Vagina (tissue), 2 donors: ENCODE measurements around the gene CDX1. TPM values are rescaled to one million over a fixed set of nuclear protein-coding genes. Genes with fewer than 3 reads are reported as not detected.
A peak's percentile ranks its signal among the peaks of the same experiment; 100 is the strongest.

Source experiments
- DNase-seq, 2 donors: peaks; one replicate each; pipeline ENCODE4 v3.0.0-alpha.2; 2017; ENCODE audit errors: extremely low spot score in 2 of 2
- H3K27ac ChIP-seq: fragments of 200-600 bp; sonication (generic); one replicate; pipeline ENCODE4 v1.5.1; 2019
- H3K27me3 ChIP-seq: fragments of 200-600 bp; sonication (generic); one replicate; pipeline ENCODE4 v1.5.1; 2019
- H3K36me3 ChIP-seq, 2 donors: fragments of 200-600 bp; sonication (generic); one replicate each; pipeline ENCODE4 v1.5.1; 2017 to 2019
- H3K4me1 ChIP-seq: fragments of 200-600 bp; sonication (generic); one replicate; pipeline ENCODE4 v1.5.1; 2019
- H3K4me3 ChIP-seq, 2 donors: fragments of 200-600 bp; sonication (generic); 1 replicate in 1 of 2; 2 replicates in 1 of 2; pipeline ENCODE4 v1.5.1; 2016 to 2019
- H3K9me3 ChIP-seq: fragments of 200-600 bp; sonication (generic); one replicate; pipeline ENCODE4 v1.5.1; 2019
- CTCF ChIP-seq, 3 experiments: fragments of 450-650 bp in 2 of 3; fragments of 200-600 bp in 1 of 3; sonication (generic) in 1 of 3; IDR thresholded peaks; one replicate each; pipeline ENCODE4 v1.5.1; 2017 to 2019; ENCODE audit warnings: antibody characterized with exemption in 3 of 3, mild to moderate bottlenecking in 2 of 3, moderate library complexity in 2 of 3
- POLR2A ChIP-seq, 2 donors: fragments of 450-650 bp; IDR thresholded peaks; one replicate each; pipeline ENCODE4 v1.6.1; 2017; ENCODE audit warnings: antibody characterized with exemption in 2 of 2, mild to moderate bottlenecking in 2 of 2, moderate library complexity in 2 of 2
- POLR2AphosphoS5 ChIP-seq, 2 donors: sonication (generic); formaldehyde crosslinking; IDR thresholded peaks; one replicate each; pipeline ENCODE4 v1.9.0; 2017; ENCODE audit warnings: antibody characterized with exemption in 2 of 2, mild to moderate bottlenecking in 2 of 2, low read depth in 1 of 2; ENCODE audit not compliant: insufficient read depth in 1 of 2
- intact Hi-C: fragments of 100-400 bp; cut with DNase I; formaldehyde crosslinking; loops from one replicate; pipeline ENCODE4 v1.15.1; 2023
- total RNA-seq: library from RNA; depleted of rRNA; stranded (reverse); fragments of >200 nt; gene quantifications from one replicate; pipeline ENCODE4 v1.2.3, GENCODE V29; 2016

Gene CDX1
- total RNA-seq, 1 donor from 2014 or later: not detected

GRCh38 chr5:150131978-150132694 lies 34.4 kb upstream of the CDX1 start:
- no peaks in the 10 kb centered on the region for H3K9me3 ChIP-seq
- peaks cover 69% of the 10 kb centered on the region for H3K4me1 ChIP-seq
- peaks cover 0 to 37% of the 10 kb centered on the region in 2 donors for H3K36me3 ChIP-seq
- no peak for DNase-seq
- peak overlapping the region in 1 of 2 donors; percentile 6 for H3K4me3 ChIP-seq
- intact Hi-C loops: loop anchor here (5.0 kb wide), 2 partner anchors 85 to 1275 kb away; no protein-coding TSS in a partner anchor
- no peaks in the 10 kb centered on the region for H3K27me3 ChIP-seq
- H3K27ac ChIP-seq: peak overlapping the region; percentile 83
- TF ChIP-seq POLR2AphosphoS5 (IDR thresholded peaks at IDR 0.05; ENCODE audit: insufficient read depth in 1 of 2, low read depth in 1 of 2) (no peak), POLR2A (IDR thresholded peaks at IDR 0.05) (no peak), CTCF (IDR thresholded peaks at IDR 0.05) (no peak)

DNA sequence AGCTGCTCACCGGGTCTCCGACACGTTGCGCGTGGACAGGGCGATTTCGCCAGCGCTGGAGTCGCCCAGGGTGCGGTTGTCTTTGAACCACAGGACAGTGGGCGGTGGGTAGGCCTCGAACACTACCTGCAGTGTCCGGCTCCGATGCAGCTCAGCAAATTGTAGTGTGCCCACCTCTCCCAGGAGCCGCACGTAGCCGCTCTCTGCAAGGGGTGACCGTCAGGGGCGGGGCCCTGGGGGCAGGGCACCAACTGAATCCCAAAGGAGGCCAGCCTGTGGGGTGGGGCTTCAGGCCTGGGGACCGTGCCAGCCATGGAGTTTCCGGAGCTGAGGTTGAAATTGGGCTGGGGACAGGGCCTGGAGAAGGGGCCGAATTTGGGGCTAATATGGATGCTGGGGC lies 33.8 kb upstream of the CDX1 start:
- Histone ChIP-seq H3K36me3 (peaks cover 0 to 34% of the 10 kb centered on the region in 2 donors), H3K27ac (peak overlapping the region; percentile 83), H3K4me1 (peaks cover 75% of the 10 kb centered on the region), H3K9me3 (no peaks in the 10 kb centered on the region), H3K27me3 (no peaks in the 10 kb centered on the region), H3K4me3 (peak overlapping the region in 1 of 2 donors; percentile 6)
- DNase-seq: no peak
- intact Hi-C loops: loop anchor here (5.0 kb wide), 2 partner anchors 85 to 1275 kb away; no protein-coding TSS in a partner anchor
- TF ChIP-seq CTCF (IDR thresholded peaks at IDR 0.05) (no peak), POLR2A (IDR thresholded peaks at IDR 0.05) (no peak), POLR2AphosphoS5 (IDR thresholded peaks at IDR 0.05; ENCODE audit: insufficient read depth in 1 of 2, low read depth in 1 of 2) (peak in 1 of 2 donors; percentile 56)

GRCh38 chr5:150133581-150134197 lies 32.9 kb upstream of the CDX1 start:
- no peak for TF ChIP-seq CTCF (IDR thresholded peaks at IDR 0.05)
- no peak for TF ChIP-seq POLR2A (IDR thresholded peaks at IDR 0.05)
- TF ChIP-seq POLR2AphosphoS5 (IDR thresholded peaks at IDR 0.05; ENCODE audit: insufficient read depth in 1 of 2, low read depth in 1 of 2): no peak
- peaks cover 0 to 31% of the 10 kb centered on the region in 2 donors for H3K36me3 ChIP-seq
- no peak overlapping the region for H3K4me3 ChIP-seq
- intact Hi-C loops: loop anchor here (5.0 kb wide), 2 partner anchors 84 to 1276 kb away; no protein-coding TSS in a partner anchor
- H3K27ac ChIP-seq: peak overlapping the region; percentile 83
- peaks cover 85% of the 10 kb centered on the region for H3K4me1 ChIP-seq
- H3K9me3 ChIP-seq: no peaks in the 10 kb centered on the region
- H3K27me3 ChIP-seq: no peaks in the 10 kb centered on the region
- no peak for DNase-seq

DNA sequence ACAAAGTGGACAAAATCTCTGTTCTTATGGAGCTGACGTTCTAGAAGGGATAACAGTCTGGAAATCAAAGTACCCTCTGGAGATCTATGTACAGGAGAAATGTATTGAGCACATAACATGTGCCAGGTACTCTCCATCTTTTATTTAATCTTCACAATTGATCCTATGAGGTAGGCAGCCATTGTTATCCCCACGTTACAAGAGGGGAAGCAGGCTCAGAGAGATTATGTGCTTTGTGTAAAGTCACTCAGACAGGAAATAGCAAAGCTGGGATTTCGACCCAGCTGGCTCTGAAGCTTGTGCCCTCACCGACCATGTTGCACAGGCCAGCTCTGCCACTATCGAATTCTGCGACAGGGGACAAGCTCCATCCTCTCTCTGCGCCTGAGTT lies 32.4 kb upstream of the CDX1 start:
- peak overlapping the region; percentile 83 for H3K27ac ChIP-seq
- H3K4me3 ChIP-seq: no peak overlapping the region
- H3K4me1 ChIP-seq: peaks cover 88% of the 10 kb centered on the region
- H3K36me3 ChIP-seq: peaks cover 0 to 26% of the 10 kb centered on the region in 2 donors
- H3K9me3 ChIP-seq: no peaks in the 10 kb centered on the region
- no peak for DNase-seq
- H3K27me3 ChIP-seq: no peaks in the 10 kb centered on the region
- no peak for TF ChIP-seq POLR2A (IDR thresholded peaks at IDR 0.05)
- no peak for TF ChIP-seq CTCF (IDR thresholded peaks at IDR 0.05)
- no peak for TF ChIP-seq POLR2AphosphoS5 (IDR thresholded peaks at IDR 0.05; ENCODE audit: insufficient read depth in 1 of 2, low read depth in 1 of 2)
- intact Hi-C loops: loop anchor here (5.0 kb wide), 2 partner anchors 83 to 1277 kb away; no protein-coding TSS in a partner anchor
